ENCODE measurements around the gene SPDEF. TPM values are rescaled to one million over a fixed set of nuclear protein-coding genes. Genes with fewer than 3 reads are reported as not detected.

The SPDEF gene
- total and polyA plus RNA-seq, 10 of the 15 experiments (the other 5 are each of a cell fraction or from before 2014, with no cell fraction given) = not detected

GRCh38 chr6:34596798-34597197 lies 40.7 kb upstream of the SPDEF start (continued):
- TF ChIP-seq E4F1 (IDR thresholded peaks at IDR 0.05; ENCODE audit: borderline replicate concordance, partially characterized antibody) (no peak), FOS (IDR thresholded peaks at IDR 0.05; ENCODE audit: borderline replicate concordance, extremely low read depth, insufficient read length) (no peak), ZBTB4 (CRISPR knock-in tag; IDR thresholded peaks at IDR 0.05) (no peak), POLR2AphosphoS5 (IDR thresholded peaks at IDR 0.05; ENCODE audit: low read length) (no peak), MTA3 (IDR thresholded peaks at IDR 0.05; ENCODE audit: borderline replicate concordance, low read length) (no peak), SREBF2 (IDR thresholded peaks at IDR 0.05; ENCODE audit: low read length) (no peak), RELA (IDR thresholded peaks at IDR 0.05; ENCODE audit: borderline replicate concordance, partially characterized antibody) (no peak)

Measured in GM12878 (cell line).